Activated CD8-positive, alpha-beta T cell treated with anti-CD3 and anti-CD28 coated beads, Interleukin-2, amount 10 ng/mL, durations not matched to agents 7 days and 5 days (primary cell): ENCODE measurements around the gene RAD51B. TPM values are rescaled to one million over a fixed set of nuclear protein-coding genes. Genes with fewer than 3 reads are reported as not detected.

Experiments
- ATAC-seq: fragments of 150-1000 bp; cut with Tn5 transposase; one replicate; pipeline ENCODE4 v1.10.0; 2021; ENCODE audit warnings: moderate library complexity
- CTCF ChIA-PET: fragments of 350-600 bp; sonication (Branson Sonifier 250); formaldehyde crosslinking; loops from one replicate; lab custom pipeline; 2021; ENCODE audit warnings: antibody characterized with exemption; lab: Charles Lee
- POLR2A ChIA-PET: fragments of 350-600 bp; sonication (Branson Sonifier 250); formaldehyde crosslinking; loops from one replicate; lab custom pipeline; 2021; ENCODE audit warnings: antibody characterized with exemption; lab: Charles Lee
- DNase-seq: peaks from one replicate; pipeline ENCODE4 v3.0.0-alpha.2; 2020
- H3K27ac Mint-ChIP-seq: one replicate; pipeline ENCODE4 v1.8.0; 2021; ENCODE audit warnings: mild to moderate bottlenecking, mixed read lengths
- H3K27me3 Mint-ChIP-seq: one replicate; pipeline ENCODE4 v1.8.0; 2021; ENCODE audit warnings: low read depth, mixed read lengths
- H3K36me3 Mint-ChIP-seq: one replicate; pipeline ENCODE4 v1.8.0; 2021; ENCODE audit warnings: low read depth, mixed read lengths
- H3K4me1 Mint-ChIP-seq: one replicate; pipeline ENCODE4 v1.8.0; 2021; ENCODE audit warnings: low read depth, mixed read lengths
- H3K4me3 Mint-ChIP-seq: one replicate; pipeline ENCODE4 v1.8.0; 2021; ENCODE audit warnings: mild to moderate bottlenecking, mixed read lengths
- H3K9me3 Mint-ChIP-seq: one replicate; pipeline ENCODE4 v1.8.0; 2022; ENCODE audit warnings: mixed read lengths; ENCODE audit not compliant: insufficient read depth
- total RNA-seq, 2 experiments: library from RNA; stranded (reverse); gene quantifications; one replicate each; pipeline ENCODE4 v1.2.3, GENCODE V29; 2021

The RAD51B gene
- total RNA-seq, 2 experiments from 2014 or later: 34.1 to 38.8 TPM

- POLR2A ChIA-PET: no interaction called here
- H3K27ac Mint-ChIP-seq: no peak overlapping the region
- CTCF ChIA-PET: no interaction called here
- DNase-seq: no peak
- no peak for ATAC-seq
- no peaks in the 10 kb centered on the region for H3K4me1 Mint-ChIP-seq
- no peaks in the 10 kb centered on the region for H3K36me3 Mint-ChIP-seq
- no peaks in the 10 kb centered on the region for H3K27me3 Mint-ChIP-seq
- no peak overlapping the region for H3K4me3 Mint-ChIP-seq
- no peaks in the 10 kb centered on the region for H3K9me3 Mint-ChIP-seq
These were observed 731.6 kb downstream of the RAD51B start for GRCh38 chr14:68551045-68551683.

GRCh38 chr14:68552075-68552474, 732.5 kb downstream of the RAD51B start:
- Mint-ChIP-seq H3K4me1 (no peaks in the 10 kb centered on the region), H3K36me3 (no peaks in the 10 kb centered on the region), H3K27ac (no peak overlapping the region), H3K4me3 (no peak overlapping the region), H3K27me3 (no peaks in the 10 kb centered on the region), H3K9me3 (no peaks in the 10 kb centered on the region)
- ATAC-seq (no peak), DNase-seq (no peak)
- ChIA-PET CTCF (no interaction called here), POLR2A (no interaction called here)

GRCh38 chr14:68552602-68553001, 733.0 kb downstream of the RAD51B start:
- no peaks in the 10 kb centered on the region for H3K27me3 Mint-ChIP-seq
- DNase-seq (no peak), ATAC-seq (no peak)
- ChIA-PET POLR2A (no interaction called here), CTCF (no interaction called here)
- H3K27ac Mint-ChIP-seq: no peak overlapping the region
- no peaks in the 10 kb centered on the region for H3K36me3 Mint-ChIP-seq
- H3K4me1 Mint-ChIP-seq: no peaks in the 10 kb centered on the region
- H3K4me3 Mint-ChIP-seq: no peak overlapping the region
- no peaks in the 10 kb centered on the region for H3K9me3 Mint-ChIP-seq

- no peak for DNase-seq
- Mint-ChIP-seq H3K27me3 (no peaks in the 10 kb centered on the region), H3K4me1 (no peaks in the 10 kb centered on the region), H3K36me3 (no peaks in the 10 kb centered on the region), H3K4me3 (no peak overlapping the region), H3K9me3 (no peaks in the 10 kb centered on the region), H3K27ac (no peak overlapping the region)
- ChIA-PET CTCF (no interaction called here), POLR2A (interaction anchor here (0.9 kb wide), 1 partner anchor 85 kb away, joined by 3 read pairs; no protein-coding TSS in a partner anchor)
- ATAC-seq: no peak
These were observed 733.7 kb downstream of the RAD51B start for GRCh38 chr14:68553311-68553710.

- DNase-seq (no peak), ATAC-seq (no peak)
- H3K4me1 Mint-ChIP-seq: no peaks in the 10 kb centered on the region
- H3K27me3 Mint-ChIP-seq: no peaks in the 10 kb centered on the region
- POLR2A ChIA-PET: interaction anchor here (0.9 kb wide), 1 partner anchor 86 kb away, joined by 3 read pairs; no protein-coding TSS in a partner anchor
- H3K36me3 Mint-ChIP-seq: no peaks in the 10 kb centered on the region
- no peaks in the 10 kb centered on the region for H3K9me3 Mint-ChIP-seq
- CTCF ChIA-PET: no interaction called here
- no peak overlapping the region for H3K4me3 Mint-ChIP-seq
- H3K27ac Mint-ChIP-seq: no peak overlapping the region
These were observed 734.7 kb downstream of the RAD51B start for GRCh38 chr14:68554231-68554630.

- H3K36me3 Mint-ChIP-seq: no peaks in the 10 kb centered on the region
- no peak overlapping the region for H3K4me3 Mint-ChIP-seq
- POLR2A ChIA-PET: no interaction called here
- H3K27ac Mint-ChIP-seq: no peak overlapping the region
- H3K27me3 Mint-ChIP-seq: no peaks in the 10 kb centered on the region
- H3K4me1 Mint-ChIP-seq: no peaks in the 10 kb centered on the region
- ATAC-seq (no peak), DNase-seq (no peak)
- no peaks in the 10 kb centered on the region for H3K9me3 Mint-ChIP-seq
- CTCF ChIA-PET: no interaction called here
These were observed 736.7 kb downstream of the RAD51B start for GRCh38 chr14:68556253-68556652.

- POLR2A ChIA-PET: no interaction called here
These were observed 738.1 kb downstream of the RAD51B start for GRCh38 chr14:68557648-68558047.

GRCh38 chr14:68558096-68558495, 738.5 kb downstream of the RAD51B start:
- CTCF ChIA-PET: no interaction called here

More at GRCh38 chr14:68557648-68558047, 738.1 kb downstream of the RAD51B start:
- H3K27me3 Mint-ChIP-seq: no peaks in the 10 kb centered on the region
- no peaks in the 10 kb centered on the region for H3K9me3 Mint-ChIP-seq
- no peak overlapping the region for H3K27ac Mint-ChIP-seq
- DNase-seq: no peak
- H3K36me3 Mint-ChIP-seq: no peaks in the 10 kb centered on the region
- CTCF ChIA-PET: no interaction called here
- no peaks in the 10 kb centered on the region for H3K4me1 Mint-ChIP-seq
- H3K4me3 Mint-ChIP-seq: no peak overlapping the region
- no peak for ATAC-seq

GRCh38 chr14:68559949-68560348, 740.4 kb downstream of the RAD51B start:
- DNase-seq: no peak
- Mint-ChIP-seq H3K4me3 (no peak overlapping the region), H3K27me3 (no peaks in the 10 kb centered on the region), H3K27ac (no peak overlapping the region), H3K9me3 (no peaks in the 10 kb centered on the region), H3K36me3 (no peaks in the 10 kb centered on the region), H3K4me1 (peaks cover 20% of the 10 kb centered on the region)
- CTCF ChIA-PET: no interaction called here
- POLR2A ChIA-PET: no interaction called here
- ATAC-seq: no peak

More at GRCh38 chr14:68558096-68558495, 738.5 kb downstream of the RAD51B start:
- no peaks in the 10 kb centered on the region for H3K36me3 Mint-ChIP-seq
- H3K4me3 Mint-ChIP-seq: no peak overlapping the region
- no peak overlapping the region for H3K27ac Mint-ChIP-seq
- ATAC-seq (no peak), DNase-seq (no peak)
- peaks cover 2% of the 10 kb centered on the region for H3K4me1 Mint-ChIP-seq
- H3K27me3 Mint-ChIP-seq: no peaks in the 10 kb centered on the region
- POLR2A ChIA-PET: no interaction called here
- H3K9me3 Mint-ChIP-seq: no peaks in the 10 kb centered on the region

GRCh38 chr14:68561531-68562007, 742.0 kb downstream of the RAD51B start:
- Mint-ChIP-seq H3K4me1 (peaks cover 31% of the 10 kb centered on the region), H3K9me3 (no peaks in the 10 kb centered on the region), H3K27me3 (no peaks in the 10 kb centered on the region), H3K36me3 (no peaks in the 10 kb centered on the region), H3K4me3 (no peak overlapping the region), H3K27ac (no peak overlapping the region)
- ChIA-PET CTCF (no interaction called here), POLR2A (no interaction called here)
- ATAC-seq (no peak), DNase-seq (no peak)

- Mint-ChIP-seq H3K36me3 (no peaks in the 10 kb centered on the region), H3K4me3 (no peak overlapping the region), H3K4me1 (peaks cover 31% of the 10 kb centered on the region), H3K27ac (no peak overlapping the region), H3K27me3 (no peaks in the 10 kb centered on the region), H3K9me3 (no peaks in the 10 kb centered on the region)
- ATAC-seq (no peak), DNase-seq (no peak)
- POLR2A ChIA-PET: interaction anchor here (0.6 kb wide), 1 partner anchor 250 kb away, joined by 3 read pairs; no protein-coding TSS in a partner anchor
- CTCF ChIA-PET: interaction anchor here (0.7 kb wide), 1 partner anchor 245 kb away, joined by 3 read pairs; no protein-coding TSS in a partner anchor
These were observed 743.3 kb downstream of the RAD51B start for GRCh38 chr14:68562911-68563250.

GRCh38 chr14:68563251-68564131, 743.9 kb downstream of the RAD51B start:
- DNase-seq (no peak), ATAC-seq (no peak)
- Mint-ChIP-seq H3K27me3 (no peaks in the 10 kb centered on the region), H3K36me3 (no peaks in the 10 kb centered on the region), H3K4me3 (no peak overlapping the region), H3K9me3 (no peaks in the 10 kb centered on the region), H3K4me1 (peaks cover 31% of the 10 kb centered on the region), H3K27ac (no peak overlapping the region)
- CTCF ChIA-PET: interaction anchor here (0.7 kb wide), 1 partner anchor 245 kb away, joined by 3 read pairs; no protein-coding TSS in a partner anchor
- POLR2A ChIA-PET: interaction anchor here (0.6 kb wide), 1 partner anchor 251 kb away, joined by 3 read pairs; no protein-coding TSS in a partner anchor
